ENCODE data around the gene POLR1E.

Gene POLR1E

DNA sequence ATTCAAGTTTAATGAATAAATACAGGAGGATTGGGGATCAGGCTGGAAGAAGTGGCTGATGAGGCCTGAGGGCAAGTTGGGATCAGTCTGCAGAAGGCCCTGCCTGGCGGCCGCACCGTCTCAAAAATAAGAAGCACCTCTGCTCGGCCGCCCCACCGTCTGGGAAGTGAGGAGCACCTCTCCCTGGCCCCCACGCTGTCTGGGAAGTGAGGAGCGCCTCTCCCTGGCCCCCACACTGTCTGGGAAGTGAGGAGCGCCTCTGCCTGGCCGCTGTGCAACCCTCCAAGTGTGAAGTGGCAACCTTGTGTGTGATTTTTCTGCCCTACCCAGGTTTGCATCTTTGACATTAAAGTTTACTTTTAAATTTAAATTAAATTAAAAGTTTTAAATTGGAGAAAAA is 35.4 kb downstream of the POLR1E start:
- Histone ChIP-seq H3K9ac (ENCODE audit: insufficient read length, low read depth) (no peak overlapping the region), H3K4me3 (ENCODE audit: insufficient read length, low read depth) (no peak overlapping the region), H3K4me1 (ENCODE audit: insufficient read depth, insufficient read length) (no peaks in the 10 kb centered on the region), H3K27me3 (ENCODE audit: insufficient read depth, insufficient read length) (no peaks in the 10 kb centered on the region), H3K36me3 (ENCODE audit: insufficient read depth, insufficient read length, low read length) (peaks cover 71% of the 10 kb centered on the region), H3K9me3 (ENCODE audit: insufficient read depth, low read length) (no peaks in the 10 kb centered on the region)
- DNase-seq (ENCODE audit: low read depth, low spot score): no peak
- TF ChIP-seq YY1 (IDR thresholded peaks at IDR 0.05; ENCODE audit: insufficient read depth, insufficient read length) (no peak), ZNF274 (IDR thresholded peaks at IDR 0.05; ENCODE audit: low read depth, low read length) (no peak), SUZ12 (IDR thresholded peaks at IDR 0.05; ENCODE audit: extremely low read depth, insufficient read depth, insufficient read length) (no peak)

DNA sequence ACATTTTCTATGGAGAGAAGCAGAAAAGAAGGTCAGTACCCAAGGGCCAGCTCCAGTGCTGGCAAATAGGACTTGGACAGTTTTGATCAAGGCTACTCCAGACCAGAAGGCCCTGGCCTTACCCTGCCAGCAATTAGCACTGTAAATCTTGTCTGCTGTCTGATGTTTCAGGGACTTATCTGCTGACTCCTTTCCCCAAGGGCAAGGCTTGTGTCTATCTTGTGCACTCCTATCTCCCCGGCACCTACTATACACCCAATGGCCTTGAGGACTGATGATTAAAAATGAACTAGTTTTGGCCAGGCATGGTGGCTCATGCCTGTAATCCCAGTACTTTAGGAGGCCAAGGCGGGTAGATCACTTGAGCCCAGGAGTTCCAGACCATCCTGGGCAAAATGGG is 37.2 kb downstream of the POLR1E start:
- peaks cover 77% of the 10 kb centered on the region for H3K36me3 ChIP-seq (ENCODE audit: insufficient read depth, insufficient read length, low read length)
- no peak overlapping the region for H3K4me3 ChIP-seq (ENCODE audit: insufficient read length, low read depth)
- H3K4me1 ChIP-seq (ENCODE audit: insufficient read depth, insufficient read length): no peaks in the 10 kb centered on the region
- TF ChIP-seq YY1 (IDR thresholded peaks at IDR 0.05; ENCODE audit: insufficient read depth, insufficient read length) (no peak), SUZ12 (IDR thresholded peaks at IDR 0.05; ENCODE audit: extremely low read depth, insufficient read depth, insufficient read length) (no peak), ZNF274 (IDR thresholded peaks at IDR 0.05; ENCODE audit: low read depth, low read length) (no peak)
- H3K27me3 ChIP-seq (ENCODE audit: insufficient read depth, insufficient read length): no peaks in the 10 kb centered on the region
- DNase-seq (ENCODE audit: low read depth, low spot score): no peak
- no peaks in the 10 kb centered on the region for H3K9me3 ChIP-seq (ENCODE audit: insufficient read depth, low read length)
- H3K9ac ChIP-seq (ENCODE audit: insufficient read length, low read depth): no peak overlapping the region

DNA sequence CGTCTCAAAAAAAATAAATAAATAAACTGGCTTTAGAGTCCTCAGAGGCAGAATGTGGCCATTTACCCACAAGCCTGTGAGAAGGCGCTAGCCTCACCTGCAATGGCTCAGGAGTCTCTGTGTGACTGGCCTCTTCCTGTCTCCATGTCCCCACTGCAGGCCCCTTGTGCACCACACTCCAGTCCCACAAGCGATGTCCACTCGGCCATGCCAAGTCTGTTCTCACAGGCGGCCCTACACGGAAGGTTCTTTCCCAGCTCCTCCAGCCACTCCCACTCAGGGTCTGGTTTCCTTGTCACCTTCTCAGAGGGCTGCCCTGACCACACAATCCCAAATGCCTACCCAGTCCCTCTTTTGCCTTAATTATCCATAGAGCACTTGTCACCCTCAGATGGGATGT is 38.2 kb downstream of the POLR1E start:
- Histone ChIP-seq H3K36me3 (ENCODE audit: insufficient read depth, insufficient read length, low read length) (peaks cover 79% of the 10 kb centered on the region), H3K27me3 (ENCODE audit: insufficient read depth, insufficient read length) (no peaks in the 10 kb centered on the region), H3K4me3 (ENCODE audit: insufficient read length, low read depth) (no peak overlapping the region), H3K9ac (ENCODE audit: insufficient read length, low read depth) (no peak overlapping the region), H3K9me3 (ENCODE audit: insufficient read depth, low read length) (no peaks in the 10 kb centered on the region), H3K4me1 (ENCODE audit: insufficient read depth, insufficient read length) (no peaks in the 10 kb centered on the region)
- no peak for DNase-seq (ENCODE audit: low read depth, low spot score)
- TF ChIP-seq SUZ12 (IDR thresholded peaks at IDR 0.05; ENCODE audit: extremely low read depth, insufficient read depth, insufficient read length): no peak
- TF ChIP-seq ZNF274 (IDR thresholded peaks at IDR 0.05; ENCODE audit: low read depth, low read length): no peak
- no peak for TF ChIP-seq YY1 (IDR thresholded peaks at IDR 0.05; ENCODE audit: insufficient read depth, insufficient read length)

DNA sequence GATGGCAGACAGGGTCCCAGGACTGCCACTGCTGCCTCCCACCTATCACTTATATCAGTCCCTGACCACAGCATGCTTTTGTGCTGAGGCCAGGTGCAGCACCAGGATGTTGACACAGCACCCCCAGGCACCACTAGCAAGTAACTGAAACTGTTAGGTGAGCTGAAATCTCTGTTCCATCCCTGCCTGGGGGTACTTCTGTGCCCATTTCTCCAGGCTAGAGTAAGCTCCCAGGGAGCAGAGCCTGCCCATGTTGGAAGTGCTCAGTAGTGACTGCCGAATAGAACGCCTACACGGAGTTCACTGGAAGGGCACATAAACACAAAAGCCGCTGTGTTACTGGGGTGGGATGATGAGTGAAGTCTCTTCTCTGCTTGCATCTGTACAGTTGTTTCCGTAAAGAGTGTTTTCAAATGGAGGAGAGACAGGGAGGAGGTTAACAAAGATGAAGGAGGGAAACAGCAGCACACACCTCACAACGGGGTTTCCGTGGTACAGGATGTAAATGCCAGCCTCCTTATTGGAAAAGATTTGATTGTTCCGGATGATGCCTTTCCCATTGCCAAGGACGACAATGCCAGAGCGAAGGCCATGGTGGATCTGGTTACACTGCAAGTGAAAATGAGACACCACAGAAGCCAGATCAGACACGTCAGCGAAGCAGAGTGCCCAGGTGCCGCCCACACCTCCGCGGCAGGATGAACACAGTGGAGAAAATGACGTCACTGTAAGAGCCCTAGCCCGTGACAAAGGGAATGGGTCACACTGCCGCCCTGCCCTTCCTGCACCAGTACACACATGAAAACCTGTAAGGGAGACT is 43.1 kb downstream of the POLR1E start:
- Histone ChIP-seq H3K4me3 (ENCODE audit: insufficient read length, low read depth) (no peak overlapping the region), H3K27me3 (ENCODE audit: insufficient read depth, insufficient read length) (no peaks in the 10 kb centered on the region), H3K4me1 (ENCODE audit: insufficient read depth, insufficient read length) (no peaks in the 10 kb centered on the region), H3K36me3 (ENCODE audit: insufficient read depth, insufficient read length, low read length) (peaks cover 63% of the 10 kb centered on the region), H3K9me3 (ENCODE audit: insufficient read depth, low read length) (no peaks in the 10 kb centered on the region), H3K9ac (ENCODE audit: insufficient read length, low read depth) (no peak overlapping the region)
- TF ChIP-seq SUZ12 (IDR thresholded peaks at IDR 0.05; ENCODE audit: extremely low read depth, insufficient read depth, insufficient read length) (no peak), YY1 (IDR thresholded peaks at IDR 0.05; ENCODE audit: insufficient read depth, insufficient read length) (no peak), ZNF274 (IDR thresholded peaks at IDR 0.05; ENCODE audit: low read depth, low read length) (no peak)
- no peak for DNase-seq (ENCODE audit: low read depth, low spot score)

DNA sequence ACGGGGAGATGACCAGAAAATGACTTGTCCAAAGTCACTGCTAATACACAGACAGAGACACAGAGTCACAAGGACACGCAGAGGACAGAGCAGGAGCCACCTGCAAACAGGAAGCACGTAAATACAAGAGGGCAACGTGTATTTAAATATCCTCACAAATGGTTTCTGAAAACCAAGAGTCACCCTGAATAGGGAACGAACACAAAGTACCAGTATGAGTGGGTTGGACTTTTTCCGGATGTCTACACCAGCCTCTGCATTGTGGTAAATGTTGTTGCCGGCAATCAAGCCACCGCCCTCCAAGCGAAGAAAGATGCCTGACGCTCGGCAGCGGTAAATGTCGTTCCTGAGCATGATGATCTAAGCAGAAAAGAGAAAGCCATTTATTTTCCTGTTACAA is 46.0 kb downstream of the POLR1E start:
- peaks cover 61% of the 10 kb centered on the region for H3K36me3 ChIP-seq (ENCODE audit: insufficient read depth, insufficient read length, low read length)
- TF ChIP-seq SUZ12 (IDR thresholded peaks at IDR 0.05; ENCODE audit: extremely low read depth, insufficient read depth, insufficient read length) (no peak), YY1 (IDR thresholded peaks at IDR 0.05; ENCODE audit: insufficient read depth, insufficient read length) (no peak), ZNF274 (IDR thresholded peaks at IDR 0.05; ENCODE audit: low read depth, low read length) (no peak)
- no peak overlapping the region for H3K9ac ChIP-seq (ENCODE audit: insufficient read length, low read depth)
- H3K4me1 ChIP-seq (ENCODE audit: insufficient read depth, insufficient read length): peaks cover 6% of the 10 kb centered on the region
- H3K4me3 ChIP-seq (ENCODE audit: insufficient read length, low read depth): no peak overlapping the region
- no peaks in the 10 kb centered on the region for H3K27me3 ChIP-seq (ENCODE audit: insufficient read depth, insufficient read length)
- DNase-seq (ENCODE audit: low read depth, low spot score): no peak
- no peaks in the 10 kb centered on the region for H3K9me3 ChIP-seq (ENCODE audit: insufficient read depth, low read length)

DNA sequence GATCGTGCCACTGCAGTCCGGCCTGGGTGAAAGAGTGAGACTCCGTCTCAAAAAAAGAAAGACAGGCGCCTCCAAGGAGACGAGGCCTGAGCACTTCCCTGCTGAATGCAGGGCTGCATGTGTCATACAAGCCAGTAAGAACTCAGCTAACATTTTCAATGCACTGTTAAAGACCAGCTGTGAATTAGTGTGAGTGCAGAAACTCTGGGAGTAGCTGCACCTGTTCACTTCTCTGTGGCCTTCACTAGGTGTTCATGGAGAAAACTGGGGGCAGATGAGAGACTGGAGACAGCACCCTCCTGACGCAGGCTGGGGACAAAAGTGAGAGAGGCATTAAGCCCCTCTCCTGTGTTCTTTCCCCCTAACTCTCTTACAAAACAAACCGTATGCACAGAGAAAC is 48.7 kb downstream of the POLR1E start:
- TF ChIP-seq ZNF274 (IDR thresholded peaks at IDR 0.05; ENCODE audit: low read depth, low read length) (no peak), YY1 (IDR thresholded peaks at IDR 0.05; ENCODE audit: insufficient read depth, insufficient read length) (no peak)
- H3K4me3 ChIP-seq (ENCODE audit: insufficient read length, low read depth): no peak overlapping the region
- H3K27me3 ChIP-seq (ENCODE audit: insufficient read depth, insufficient read length): no peaks in the 10 kb centered on the region
- DNase-seq (ENCODE audit: low read depth, low spot score): no peak
- no peaks in the 10 kb centered on the region for H3K9me3 ChIP-seq (ENCODE audit: insufficient read depth, low read length)
- H3K9ac ChIP-seq (ENCODE audit: insufficient read length, low read depth): no peak overlapping the region
- H3K36me3 ChIP-seq (ENCODE audit: insufficient read depth, insufficient read length, low read length): peaks cover 62% of the 10 kb centered on the region
- peaks cover 6% of the 10 kb centered on the region for H3K4me1 ChIP-seq (ENCODE audit: insufficient read depth, insufficient read length)

DNA sequence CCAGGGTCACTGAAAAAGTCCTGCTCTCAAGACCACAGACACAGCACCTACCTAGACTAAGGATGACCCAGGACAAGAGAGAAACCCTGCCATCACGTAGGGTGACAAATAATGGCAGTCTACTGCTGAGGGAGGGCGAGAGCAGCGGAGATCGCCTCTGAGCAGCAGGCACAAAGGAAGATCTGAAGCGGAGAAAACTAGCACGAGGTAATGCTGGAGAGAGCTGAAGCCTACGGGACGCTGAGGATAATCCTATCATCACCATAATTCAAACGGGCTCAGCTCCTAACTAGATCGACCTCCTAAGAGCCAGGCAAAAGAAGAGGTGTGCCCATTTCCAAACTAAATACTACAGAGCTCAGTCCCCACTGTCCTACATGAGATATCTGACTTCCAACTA is 49.2 kb downstream of the POLR1E start:
- Histone ChIP-seq H3K4me3 (ENCODE audit: insufficient read length, low read depth) (no peak overlapping the region), H3K4me1 (ENCODE audit: insufficient read depth, insufficient read length) (peaks cover 6% of the 10 kb centered on the region), H3K27me3 (ENCODE audit: insufficient read depth, insufficient read length) (no peaks in the 10 kb centered on the region), H3K36me3 (ENCODE audit: insufficient read depth, insufficient read length, low read length) (peaks cover 64% of the 10 kb centered on the region), H3K9me3 (ENCODE audit: insufficient read depth, low read length) (no peaks in the 10 kb centered on the region), H3K9ac (ENCODE audit: insufficient read length, low read depth) (no peak overlapping the region)
- no peak for TF ChIP-seq YY1 (IDR thresholded peaks at IDR 0.05; ENCODE audit: insufficient read depth, insufficient read length)
- no peak for TF ChIP-seq SUZ12 (IDR thresholded peaks at IDR 0.05; ENCODE audit: extremely low read depth, insufficient read depth, insufficient read length)
- no peak for TF ChIP-seq ZNF274 (IDR thresholded peaks at IDR 0.05; ENCODE audit: low read depth, low read length)
- no peak for DNase-seq (ENCODE audit: low read depth, low spot score)
